HUES6 (cell line): ENCODE measurements around the gene NAA60.
"Not testable (repeated sequence)": the region's sequence is repeated elsewhere in the genome, so short reads cannot be mapped to it uniquely, and the experiment has no call there.

Source experiments
- H3K27ac ChIP-seq: 2 replicates; pipeline ENCODE4 v1.7.0; 2013; ENCODE audit warnings: low read depth, mild to moderate bottlenecking, low read length, inconsistent platforms
- H3K27me3 ChIP-seq: 2 replicates; pipeline ENCODE4 v1.6.1; 2013; ENCODE audit warnings: low read length; ENCODE audit not compliant: control insufficient read depth, insufficient read depth
- H3K36me3 ChIP-seq: 2 replicates; pipeline ENCODE4 v1.6.1; 2013; ENCODE audit warnings: low read length; ENCODE audit not compliant: control insufficient read depth, insufficient read depth
- H3K4me1 ChIP-seq: 2 replicates; pipeline ENCODE4 v1.6.1; 2013; ENCODE audit warnings: low read length; ENCODE audit not compliant: control insufficient read depth, insufficient read depth
- H3K4me3 ChIP-seq: 2 replicates; pipeline ENCODE4 v1.5.1; 2013; ENCODE audit warnings: low read depth, low read length
- H3K9ac ChIP-seq: one replicate; pipeline ENCODE4 v1.6.1; 2013; ENCODE audit warnings: mild to moderate bottlenecking, low read length
- H3K9me3 ChIP-seq: 2 replicates; pipeline ENCODE4 v1.6.1; 2013; ENCODE audit warnings: low read depth, low read length; ENCODE audit not compliant: control insufficient read depth, insufficient read depth

NAA60 gene

DNA sequence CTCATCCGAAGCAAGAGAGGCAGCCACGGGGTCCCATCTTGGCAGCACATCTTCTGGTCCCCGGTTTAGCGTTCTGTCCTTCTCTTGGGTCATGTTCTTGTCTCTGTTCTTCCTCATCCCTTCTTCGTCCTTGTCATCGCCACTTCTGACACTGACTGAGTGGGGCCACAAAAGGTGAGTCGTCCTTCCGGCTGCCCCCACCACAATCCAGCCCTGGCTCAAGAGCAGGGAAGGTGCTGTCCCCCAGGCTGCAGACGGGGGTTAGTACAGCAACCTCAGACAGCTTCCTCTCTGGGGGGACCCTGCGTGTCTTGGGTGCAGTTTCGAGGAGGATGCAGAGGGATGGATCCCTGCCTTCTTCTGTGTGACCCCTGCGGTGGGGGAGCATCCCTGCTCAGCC, 21.8 kb downstream of the NAA60 start:
- Histone ChIP-seq H3K27me3 (no peaks in the 10 kb centered on the region), H3K4me1 (peaks cover 35% of the 10 kb centered on the region), H3K36me3 (peaks cover 10% of the 10 kb centered on the region), H3K9me3 (no peaks in the 10 kb centered on the region), H3K4me3 (no peak overlapping the region), H3K27ac (no peak overlapping the region), H3K9ac (no peak overlapping the region)

DNA sequence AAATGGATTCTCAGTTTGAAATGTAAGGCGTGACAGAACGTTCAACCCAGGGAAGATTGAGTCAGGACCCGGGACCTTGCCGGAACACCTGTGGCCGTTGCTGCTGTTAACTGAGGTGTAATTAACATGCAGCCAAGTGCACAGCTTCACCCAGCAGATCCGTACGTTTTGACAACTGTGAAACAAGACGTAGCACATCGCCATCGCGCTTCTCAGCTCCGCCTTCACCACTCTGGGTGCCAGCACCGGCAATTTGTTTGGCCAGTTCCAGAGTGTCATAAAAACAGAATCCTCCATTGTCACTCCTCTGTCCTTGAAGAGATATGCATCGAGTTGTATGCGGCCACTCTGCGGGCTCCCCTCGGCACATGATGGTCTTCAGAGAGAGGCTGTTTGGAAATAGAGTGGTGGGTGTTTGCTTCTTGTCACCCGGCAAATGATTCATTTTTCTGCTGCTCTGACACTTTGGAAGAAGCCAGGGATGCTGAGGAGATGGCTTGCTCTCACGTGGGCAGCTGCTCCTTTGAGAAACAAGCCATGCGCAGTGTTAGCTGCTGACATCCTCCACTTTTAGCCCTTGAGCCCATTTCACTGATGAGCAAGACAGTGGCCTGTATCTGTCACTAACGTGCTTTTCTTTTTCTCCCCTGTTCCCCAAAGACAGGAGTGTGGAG, 22.6 kb downstream of the NAA60 start:
- no peaks in the 10 kb centered on the region for H3K9me3 ChIP-seq
- no peak overlapping the region for H3K9ac ChIP-seq
- no peak overlapping the region for H3K4me3 ChIP-seq
- H3K27me3 ChIP-seq: no peaks in the 10 kb centered on the region
- H3K27ac ChIP-seq: no peak overlapping the region
- H3K4me1 ChIP-seq: peaks cover 34% of the 10 kb centered on the region
- H3K36me3 ChIP-seq: peaks cover 10% of the 10 kb centered on the region

DNA sequence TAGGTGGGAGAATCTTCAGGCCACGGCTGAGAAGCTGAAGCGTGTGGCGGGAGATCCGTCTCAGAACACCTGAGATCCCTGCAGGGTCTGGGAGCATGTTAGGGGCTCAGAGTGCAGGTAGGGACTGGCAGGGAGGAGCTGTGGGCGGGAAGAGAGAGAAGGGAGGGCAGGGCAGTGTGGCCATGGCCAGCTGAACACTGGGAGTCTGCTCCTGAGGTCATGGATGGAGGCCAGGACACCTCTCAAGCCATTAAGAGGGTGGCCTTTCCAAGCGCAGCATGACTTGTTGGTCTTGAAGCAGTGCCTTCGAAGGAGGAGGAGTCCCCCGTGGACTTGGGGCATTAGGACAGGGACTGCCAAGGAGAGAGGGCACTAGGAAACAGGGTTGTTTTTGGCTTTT, 23.7 kb downstream of the NAA60 start:
- Histone ChIP-seq H3K27ac (no peak overlapping the region), H3K9me3 (no peaks in the 10 kb centered on the region), H3K9ac (no peak overlapping the region), H3K4me1 (peaks cover 29% of the 10 kb centered on the region), H3K36me3 (peaks cover 15% of the 10 kb centered on the region), H3K4me3 (no peak overlapping the region), H3K27me3 (no peaks in the 10 kb centered on the region)

DNA sequence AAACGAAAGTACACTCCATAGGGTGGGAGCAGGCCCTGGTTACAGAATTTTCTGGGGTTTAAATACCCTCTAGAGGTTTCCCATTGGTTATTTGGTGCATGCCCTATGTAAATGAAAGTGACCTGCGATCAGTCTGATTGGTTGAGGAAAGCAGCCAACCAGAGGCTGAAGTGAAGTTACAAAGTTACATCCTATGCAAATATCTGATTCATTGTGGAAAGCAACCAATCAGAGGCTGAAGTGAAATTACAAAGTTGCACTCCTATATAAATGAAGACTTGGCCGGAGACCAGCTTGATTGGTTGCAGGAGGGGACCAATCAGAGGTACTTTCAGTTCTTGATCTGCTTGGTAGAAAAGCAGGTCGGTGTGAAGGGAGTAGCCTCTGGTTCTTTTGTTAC, 24.4 kb downstream of the NAA60 start:
- Histone ChIP-seq H3K27me3 (no peaks in the 10 kb centered on the region), H3K9me3 (no peaks in the 10 kb centered on the region), H3K4me1 (peaks cover 29% of the 10 kb centered on the region), H3K9ac (peak overlapping the region; percentile 64), H3K36me3 (peaks cover 15% of the 10 kb centered on the region), H3K4me3 (peak overlapping the region; percentile 50; the same call in 1 of the 2 replicates), H3K27ac (no peak overlapping the region)

DNA sequence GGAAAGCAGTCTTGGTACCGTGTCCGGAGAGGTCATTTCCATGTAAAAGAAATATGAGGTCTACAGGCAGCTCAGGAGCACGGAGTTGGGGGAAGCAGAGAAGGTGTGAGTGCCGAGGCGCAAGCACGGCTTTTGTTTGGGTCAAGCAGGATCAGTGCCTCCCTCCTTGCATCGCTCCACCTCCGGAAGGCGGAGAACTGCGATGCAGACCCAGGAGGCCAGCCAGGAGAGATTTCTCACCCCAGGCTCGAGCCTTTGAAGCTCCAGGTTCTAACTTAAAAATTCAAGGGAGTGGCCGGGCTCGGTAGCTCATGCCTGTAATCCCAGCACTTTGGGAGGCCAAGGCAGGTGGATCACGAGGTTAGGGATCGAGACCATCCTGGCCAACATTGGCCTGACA, 25.0 kb downstream of the NAA60 start:
- H3K36me3 ChIP-seq: peaks cover 15% of the 10 kb centered on the region
- peak overlapping the region; percentile 64 for H3K9ac ChIP-seq
- no peaks in the 10 kb centered on the region for H3K27me3 ChIP-seq
- H3K9me3 ChIP-seq: no peaks in the 10 kb centered on the region
- H3K4me1 ChIP-seq: peaks cover 29% of the 10 kb centered on the region
- H3K4me3 ChIP-seq: peak overlapping the region; percentile 50
- H3K27ac ChIP-seq: no peak overlapping the region

DNA sequence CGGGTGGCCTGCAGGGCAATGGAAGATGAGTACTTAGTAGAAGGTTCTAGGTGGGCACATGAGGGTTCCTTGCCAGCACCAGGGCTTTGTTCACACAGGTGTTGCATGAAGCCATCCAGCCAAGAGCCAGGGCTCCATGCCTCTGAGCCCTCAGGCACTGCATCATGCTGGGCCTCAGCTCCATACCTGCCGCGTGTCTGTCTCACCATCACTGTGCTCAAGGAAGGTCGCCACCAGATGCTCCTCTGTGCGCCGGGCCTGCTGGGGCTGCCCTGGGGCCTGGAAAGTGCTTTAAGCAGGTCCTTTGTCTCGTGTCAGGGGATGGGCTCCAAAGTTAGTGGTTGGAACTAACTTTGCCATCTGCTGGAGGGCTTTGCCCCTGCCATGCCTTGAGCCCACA, 26.3 kb downstream of the NAA60 start:
- H3K4me1 ChIP-seq: peaks cover 23% of the 10 kb centered on the region
- no peak overlapping the region for H3K9ac ChIP-seq
- no peaks in the 10 kb centered on the region for H3K9me3 ChIP-seq
- H3K27me3 ChIP-seq: no peaks in the 10 kb centered on the region
- no peak overlapping the region for H3K4me3 ChIP-seq
- no peak overlapping the region for H3K27ac ChIP-seq
- peaks cover 15% of the 10 kb centered on the region for H3K36me3 ChIP-seq

DNA sequence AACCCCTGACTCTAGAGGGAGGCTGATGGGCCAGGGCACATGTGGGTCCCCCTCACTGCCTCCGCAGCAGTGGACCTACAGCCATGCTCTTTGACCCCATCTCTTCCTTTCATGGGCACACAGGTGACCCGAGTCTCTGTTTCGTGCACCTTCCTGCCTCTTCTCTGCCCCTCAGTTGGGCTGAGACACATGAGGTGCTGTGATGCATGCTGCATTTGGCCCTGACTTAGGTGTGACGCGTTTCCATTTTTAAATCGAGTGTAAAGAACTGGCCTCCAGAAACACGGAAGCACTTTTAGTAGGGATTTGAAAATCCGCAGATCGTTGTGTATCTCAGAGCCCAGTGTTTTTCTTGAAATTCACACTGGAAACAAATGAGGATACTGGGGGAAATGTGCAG, 27.2 kb downstream of the NAA60 start:
- H3K36me3 ChIP-seq: peaks cover 11% of the 10 kb centered on the region
- H3K27me3 ChIP-seq: no peaks in the 10 kb centered on the region
- no peaks in the 10 kb centered on the region for H3K9me3 ChIP-seq
- no peak overlapping the region for H3K9ac ChIP-seq
- H3K27ac ChIP-seq: no peak overlapping the region
- H3K4me1 ChIP-seq: peaks cover 23% of the 10 kb centered on the region
- no peak overlapping the region for H3K4me3 ChIP-seq

DNA sequence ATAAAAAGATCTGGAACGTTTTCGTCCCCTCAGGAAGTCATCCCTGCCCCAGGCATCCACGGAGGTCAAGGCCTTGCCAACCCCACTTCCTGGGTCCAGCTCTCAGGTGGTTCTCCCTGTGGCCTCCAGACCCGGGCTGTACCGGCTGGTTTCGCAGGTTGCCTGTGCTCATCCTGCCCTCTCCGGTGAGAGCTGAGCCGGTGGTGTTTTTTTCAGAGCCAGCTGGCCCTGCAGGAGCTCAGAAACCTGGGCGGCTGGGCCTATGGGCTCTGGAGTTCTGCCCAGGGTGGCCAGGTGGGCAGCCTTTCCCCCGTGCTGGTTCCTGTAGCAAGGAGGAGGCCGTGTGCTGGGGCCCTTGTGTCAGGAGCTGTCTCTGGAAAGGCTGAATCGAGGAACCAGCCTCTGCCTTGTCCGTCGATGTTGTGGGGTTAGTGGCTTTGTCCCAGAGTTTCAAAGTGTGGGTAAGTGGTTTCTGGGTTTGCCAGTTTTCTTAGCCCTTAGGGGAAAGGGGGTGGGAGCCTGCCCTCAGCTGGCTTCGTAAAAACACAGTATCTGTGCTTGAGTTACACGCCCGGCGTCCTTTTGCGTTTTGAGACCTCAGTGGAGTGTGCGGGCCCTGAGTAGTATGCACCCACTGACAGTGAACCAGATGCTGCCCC, 28.2 kb downstream of the NAA60 start:
- H3K4me3 ChIP-seq: no peak overlapping the region
- no peaks in the 10 kb centered on the region for H3K9me3 ChIP-seq
- 0 out of 2 replicates have a peak, but pooled peaks cover 5% of the 10 kb centered on the region for H3K36me3 ChIP-seq
- H3K9ac ChIP-seq: no peak overlapping the region
- no peak overlapping the region for H3K27ac ChIP-seq
- H3K27me3 ChIP-seq: no peaks in the 10 kb centered on the region
- H3K4me1 ChIP-seq: peaks cover 23% of the 10 kb centered on the region

DNA sequence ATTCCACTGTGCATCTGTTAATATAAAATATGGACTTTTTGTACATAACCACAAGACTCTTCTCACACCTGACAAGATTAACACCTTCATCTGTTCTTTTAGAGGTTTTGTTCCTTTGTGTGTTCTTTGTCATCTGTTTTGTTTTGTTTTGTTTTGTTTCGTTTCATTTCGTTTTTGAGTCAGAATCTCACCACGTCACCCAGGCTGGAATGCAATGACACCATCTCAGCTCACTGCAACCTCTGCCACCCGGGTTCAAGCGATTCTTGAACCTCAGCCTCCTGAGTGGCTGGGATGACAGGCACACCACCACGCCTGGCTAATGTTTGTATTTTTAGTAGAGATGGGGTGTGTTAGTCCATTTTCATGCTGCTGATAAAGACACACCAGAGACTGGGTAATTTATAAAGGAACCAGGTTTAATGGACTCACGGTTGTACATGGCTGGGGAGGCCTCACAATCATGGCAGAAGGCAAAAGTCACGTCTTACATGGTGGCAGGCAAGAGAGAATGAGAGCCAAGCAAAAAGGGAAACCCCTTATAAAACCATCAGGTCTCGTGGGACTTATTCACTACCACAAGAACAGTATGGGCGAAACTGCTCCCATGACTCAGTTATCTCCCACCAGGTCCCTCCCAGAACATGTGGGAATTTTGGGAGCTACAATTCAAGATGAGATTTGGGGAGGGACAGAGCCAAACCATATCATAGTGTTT, 29.6 kb downstream of the NAA60 start:
- Histone ChIP-seq H3K27me3 (no peaks in the 10 kb centered on the region), H3K4me3 (no peak overlapping the region), H3K27ac (no peak overlapping the region), H3K36me3 (0 out of 2 replicates have a peak, but pooled peaks cover 5% of the 10 kb centered on the region), H3K9ac (no peak overlapping the region), H3K4me1 (peaks cover 12% of the 10 kb centered on the region), H3K9me3 (no peaks in the 10 kb centered on the region)

DNA sequence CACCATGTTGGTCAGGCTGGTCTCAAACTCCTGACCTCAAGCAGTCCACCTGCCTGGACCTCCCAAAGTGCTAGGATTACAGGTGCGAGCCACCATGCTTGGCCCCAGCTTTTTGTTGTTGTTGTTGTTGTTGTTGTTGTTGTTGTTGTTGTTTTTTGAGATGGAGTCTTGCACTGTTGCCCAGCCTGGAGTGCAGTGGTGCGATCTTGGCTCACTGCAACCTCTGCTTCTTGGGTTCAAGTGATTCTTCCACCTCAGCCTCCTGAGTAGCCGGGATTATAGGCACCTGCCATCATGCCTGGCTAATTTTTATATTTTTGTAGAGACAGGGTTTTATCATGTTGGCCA, 30.1 kb downstream of the NAA60 start:
- not testable (repeated sequence) for H3K36me3 ChIP-seq, H3K27ac ChIP-seq, H3K4me1 ChIP-seq, H3K4me3 ChIP-seq, H3K9me3 ChIP-seq, H3K9ac ChIP-seq, H3K27me3 ChIP-seq

DNA sequence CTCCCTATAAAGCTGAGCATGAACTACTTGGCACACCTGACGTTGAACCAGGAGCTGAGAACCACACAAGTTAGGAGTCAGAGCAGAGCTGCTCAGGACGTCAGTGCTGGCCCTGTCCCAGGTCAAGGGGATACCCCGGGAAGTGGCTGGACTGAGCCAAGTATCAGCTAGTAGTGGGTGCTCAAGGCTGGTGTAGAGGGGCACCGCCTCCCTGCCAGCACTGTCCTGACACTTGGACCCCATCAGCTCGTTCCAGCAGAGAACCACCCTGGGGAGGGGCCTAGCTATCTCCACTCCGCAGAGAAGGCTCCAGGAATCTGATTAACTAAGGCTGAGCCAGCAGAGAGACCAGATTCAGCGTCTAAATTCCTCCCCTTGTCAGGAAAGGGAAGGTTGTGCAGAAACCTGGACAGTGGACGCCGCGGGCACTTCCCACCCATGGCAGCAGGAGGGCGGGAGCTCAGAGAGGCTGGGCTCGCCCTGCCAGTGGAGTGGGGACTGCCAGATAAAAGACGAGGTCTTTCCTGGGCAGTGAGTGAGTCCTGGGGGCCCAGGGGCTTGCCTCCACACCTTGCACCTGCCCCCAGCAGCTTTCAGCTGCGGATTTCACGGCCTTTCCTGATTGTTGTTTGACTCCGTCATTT, 30.8 kb downstream of the NAA60 start:
- Histone ChIP-seq H3K36me3 (peaks cover 7% of the 10 kb centered on the region), H3K4me1 (no peaks in the 10 kb centered on the region; the same call in 1 of the 2 replicates), H3K27ac (no peak overlapping the region)

More for the DNA sequence above, 30.8 kb downstream of the NAA60 start:
- no peak overlapping the region for H3K9ac ChIP-seq
- no peaks in the 10 kb centered on the region for H3K9me3 ChIP-seq
- no peak overlapping the region for H3K4me3 ChIP-seq
- no peaks in the 10 kb centered on the region for H3K27me3 ChIP-seq
